AG08395 (cell line): ENCODE measurements around the gene SPDYE11.
"Not testable (repeated sequence)": the region's sequence is repeated elsewhere in the genome, so short reads cannot be mapped to it uniquely, and the experiment has no call there.

Source experiments
- DNase-seq: peaks from one replicate; pipeline ENCODE4 v3.0.0; 2012; ENCODE audit warnings: mixed read lengths, low spot score

Gene SPDYE11

GRCh38 chr7:73057811-73058210, at the start of gene SPDYE11:
TSS of gene SPDYE11 (minus strand) at chr7:73057911. CDS start at chr7:73056111, 1,800 bp downstream.
- not testable (repeated sequence) for DNase-seq

- DNase-seq: not testable (repeated sequence)
Observed at GRCh38 chr7:73085938-73086337, 28.2 kb upstream of the SPDYE11 start, which contains the start of gene SPDYE9. TSS of gene SPDYE9 (minus strand) at chr7:73086038. CDS start at chr7:73084238, 1,800 bp downstream.

- DNase-seq: not testable (repeated sequence)
Observed at GRCh38 chr7:73029666-73030065, 28.0 kb downstream of the SPDYE11 start, which contains the start of gene SPDYE8. TSS of gene SPDYE8 (minus strand) at chr7:73029766. CDS start at chr7:73027966, 1,800 bp downstream.

GRCh38 chr7:73006491-73006890, 51.2 kb downstream of the SPDYE11 start:
- not testable (repeated sequence) for DNase-seq

- DNase-seq: not testable (repeated sequence)
Observed at GRCh38 chr7:73005693-73006447, 51.8 kb downstream of the SPDYE11 start.

DNA sequence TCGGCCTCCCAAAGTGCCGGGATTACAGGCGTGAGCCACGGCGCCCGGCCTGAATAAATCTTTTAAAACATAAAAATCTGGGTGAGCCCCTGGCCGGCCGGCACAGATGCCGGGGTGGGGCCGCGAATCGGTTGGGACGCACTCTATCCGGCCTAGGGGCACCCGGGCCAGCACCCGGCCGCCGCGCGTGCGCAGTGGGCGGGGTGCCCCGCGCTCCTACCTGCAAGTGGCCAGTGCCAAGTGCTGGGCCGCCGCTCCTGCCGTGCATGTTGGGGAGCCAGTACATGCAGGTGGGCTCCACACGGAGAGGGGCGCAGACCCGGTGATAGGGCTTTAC, 52.4 kb downstream of the SPDYE11 start:
- not testable (repeated sequence) for DNase-seq

GRCh38 chr7:72997887-72998468, 59.7 kb downstream of the SPDYE11 start:
- DNase-seq: not testable (repeated sequence)
